ENCODE measurements around the gene VAMP4. TPM values are rescaled to one million over a fixed set of nuclear protein-coding genes. Genes with fewer than 3 reads are reported as not detected.

VAMP4 gene
- polyA plus RNA-seq, 1 of the 3 experiments (the other 2 are of a cell fraction) = 2.5 TPM

GRCh38 chr1:171670739-171671138 lies 71.1 kb downstream of the VAMP4 start:
- WGBS (ENCODE audit: low lambda C conversion rate) = 82% methylated on average over 15 of the region's 28 CpGs
- TF ChIP-seq USF2 (IDR thresholded peaks at IDR 0.05; ENCODE audit: borderline replicate concordance, low read depth, low read length) = no peak
- TF ChIP-seq GATA2 (CRISPR knock-in tag; IDR thresholded peaks at IDR 0.05) = no peak
- no peak for TF ChIP-seq POLR2AphosphoS5 (IDR thresholded peaks at IDR 0.05; ENCODE audit: low read depth, low read length)
- TF ChIP-seq MEF2A (IDR thresholded peaks at IDR 0.05; ENCODE audit: borderline replicate concordance, low read depth) = no peak
- TF ChIP-seq, protein P1, sequence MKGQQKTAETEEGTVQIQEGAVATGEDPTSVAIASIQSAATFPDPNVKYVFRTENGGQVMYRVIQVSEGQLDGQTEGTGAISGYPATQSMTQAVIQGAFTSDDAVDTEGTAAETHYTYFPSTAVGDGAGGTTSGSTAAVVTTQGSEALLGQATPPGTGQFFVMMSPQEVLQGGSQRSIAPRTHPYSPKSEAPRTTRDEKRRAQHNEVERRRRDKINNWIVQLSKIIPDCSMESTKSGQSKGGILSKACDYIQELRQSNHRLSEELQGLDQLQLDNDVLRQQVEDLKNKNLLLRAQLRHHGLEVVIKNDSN (IDR thresholded peaks at IDR 0.05; ENCODE audit: borderline replicate concordance, low read depth) = no peak
- TF ChIP-seq TCF12 (IDR thresholded peaks at IDR 0.05) = no peak
- TF ChIP-seq TAF1 (IDR thresholded peaks at IDR 0.05; ENCODE audit: borderline replicate concordance, low read depth, low read length) = no peak
- TF ChIP-seq RXRA (IDR thresholded peaks at IDR 0.05; ENCODE audit: borderline replicate concordance, low read depth) = no peak
- TF ChIP-seq GABPA (IDR thresholded peaks at IDR 0.05; ENCODE audit: low read depth) = no peak
- no peak for TF ChIP-seq RFX5 (IDR thresholded peaks at IDR 0.05; ENCODE audit: low read length)
- no peak for TF ChIP-seq FOXJ3 (CRISPR knock-in tag; IDR thresholded peaks at IDR 0.05)
- no peak for TF ChIP-seq EP300 (IDR thresholded peaks at IDR 0.05; ENCODE audit: borderline replicate concordance in 1 of 2, low read depth in 1 of 2, low read length in 1 of 2)
- TF ChIP-seq SIN3A (IDR thresholded peaks at IDR 0.05; ENCODE audit: borderline replicate concordance, low read depth, low read length) = no peak
- no peak for TF ChIP-seq CHD2 (IDR thresholded peaks at IDR 0.05; ENCODE audit: low read length, partially characterized antibody)
- TF ChIP-seq RAD21 (IDR thresholded peaks at IDR 0.05; ENCODE audit: low read length) = no peak
- no peak for TF ChIP-seq NFIC (IDR thresholded peaks at IDR 0.05; ENCODE audit: borderline replicate concordance)
- Histone ChIP-seq H3K9me3 (no peaks in the 10 kb centered on the region), H3K4me1 (ENCODE audit: control insufficient read depth in 1 of 2, insufficient read depth in 2 of 2, low read depth in 1 of 2, low read length in 1 of 2) (no peaks in the 10 kb centered on the region), H3K27me3 (ENCODE audit: insufficient read depth) (peaks cover 14% of the 10 kb centered on the region; the same call in 1 of the 2 replicates), H3F3A (replicated peaks; ENCODE audit: insufficient read depth) (no peaks in the 10 kb centered on the region), H3K27ac (ENCODE audit: low read depth in 2 of 2, low read length in 1 of 2) (no peak overlapping the region), H2AFZ (ENCODE audit: low read depth) (no peak overlapping the region), H3K9me2 (no peaks in the 10 kb centered on the region), H3K79me2 (ENCODE audit: insufficient read depth) (no peaks in the 10 kb centered on the region), H4K20me1 (ENCODE audit: insufficient read depth) (no peaks in the 10 kb centered on the region), H3K4me2 (no peak overlapping the region), H3K9ac (no peak overlapping the region), H3K36me3 (replicated peaks in 1 of 2; ENCODE audit: control insufficient read depth in 1 of 2, insufficient read depth in 2 of 2, low read length in 1 of 2) (no peaks in the 10 kb centered on the region), H3K4me3 (ENCODE audit: low read depth in 2 of 2, low read length in 1 of 2) (no peak overlapping the region)
- POLR2A ChIA-PET = no interaction called here
- CTCF ChIA-PET = no interaction called here
- DNase-seq = no peak

GRCh38 chr1:171668372-171668771 lies 73.5 kb downstream of the VAMP4 start:
- Histone ChIP-seq H3K36me3 (replicated peaks in 1 of 2; ENCODE audit: control insufficient read depth in 1 of 2, insufficient read depth in 2 of 2, low read length in 1 of 2) (no peaks in the 10 kb centered on the region), H3K9me3 (no peaks in the 10 kb centered on the region), H3K4me3 (ENCODE audit: low read depth in 2 of 2, low read length in 1 of 2) (no peak overlapping the region), H2AFZ (ENCODE audit: low read depth) (no peak overlapping the region), H3K27ac (ENCODE audit: low read depth in 2 of 2, low read length in 1 of 2) (no peak overlapping the region), H3K4me1 (ENCODE audit: control insufficient read depth in 1 of 2, insufficient read depth in 2 of 2, low read depth in 1 of 2, low read length in 1 of 2) (no peaks in the 10 kb centered on the region), H3K9me2 (no peaks in the 10 kb centered on the region), H3K9ac (no peak overlapping the region), H3K4me2 (no peak overlapping the region), H4K20me1 (ENCODE audit: insufficient read depth) (no peaks in the 10 kb centered on the region), H3K79me2 (ENCODE audit: insufficient read depth) (no peaks in the 10 kb centered on the region), H3K27me3 (ENCODE audit: insufficient read depth) (peaks cover 17% of the 10 kb centered on the region; the same call in 1 of the 2 replicates), H3F3A (replicated peaks; ENCODE audit: insufficient read depth) (no peaks in the 10 kb centered on the region)
- ChIA-PET POLR2A (no interaction called here), CTCF (interaction anchor here (1.5 to 1.8 kb wide), 3 partner anchors 12 to 23 kb away, joined by 4 to 6 read pairs (median 4); no protein-coding TSS in a partner anchor)
- DNase-seq = no peak
- 52% methylated on average over 5 of the region's 5 CpGs for WGBS (ENCODE audit: low lambda C conversion rate)
- TF ChIP-seq ELF1 (IDR thresholded peaks at IDR 0.05) = no peak
- TF ChIP-seq NRF1 (IDR thresholded peaks at IDR 0.05; ENCODE audit: low read depth, low read length) = no peak
- TF ChIP-seq USF2 (IDR thresholded peaks at IDR 0.05; ENCODE audit: borderline replicate concordance, low read depth, low read length) = no peak
- no peak for TF ChIP-seq POLR2AphosphoS5 (IDR thresholded peaks at IDR 0.05; ENCODE audit: low read depth, low read length)
- TF ChIP-seq FOXM1 (IDR thresholded peaks at IDR 0.05; ENCODE audit: low read depth) = no peak
- TF ChIP-seq GABPA (IDR thresholded peaks at IDR 0.05; ENCODE audit: low read depth) = no peak
- TF ChIP-seq TCF12 (IDR thresholded peaks at IDR 0.05) = no peak
- no peak for TF ChIP-seq RFX5 (IDR thresholded peaks at IDR 0.05; ENCODE audit: low read length)
- TF ChIP-seq MXI1 (IDR thresholded peaks at IDR 0.05; ENCODE audit: low read depth, low read length) = no peak
- no peak for TF ChIP-seq RXRA (IDR thresholded peaks at IDR 0.05; ENCODE audit: borderline replicate concordance, low read depth)
- TF ChIP-seq YY1 (IDR thresholded peaks at IDR 0.05; ENCODE audit: low read depth) = no peak
- no peak for TF ChIP-seq TAF1 (IDR thresholded peaks at IDR 0.05; ENCODE audit: borderline replicate concordance, low read depth, low read length)
- no peak for TF ChIP-seq MEF2A (IDR thresholded peaks at IDR 0.05; ENCODE audit: borderline replicate concordance, low read depth)
- no peak for TF ChIP-seq PBX3 (IDR thresholded peaks at IDR 0.05)
